Activated CD4-positive, alpha-beta T cell treated with anti-CD3 and anti-CD28 coated beads, Interleukin-2, amount 10 ng/mL, durations not matched to agents 7 days and 5 days (primary cell): ENCODE data around the gene NIM1K. TPM values are rescaled to one million over a fixed set of nuclear protein-coding genes. Genes with fewer than 3 reads are reported as not detected.
"Not testable (repeated sequence)": the region's sequence is repeated elsewhere in the genome, so short reads cannot be mapped to it uniquely, and the experiment has no call there.

ENCODE experiments used
- CTCF ChIA-PET: fragments of 350-600 bp; sonication (Branson Sonifier 250); formaldehyde crosslinking; loops from one replicate; lab custom pipeline; 2021; ENCODE audit warnings: antibody characterized with exemption; lab: Charles Lee
- POLR2A ChIA-PET: fragments of 350-600 bp; sonication (Branson Sonifier 250); formaldehyde crosslinking; loops from one replicate; lab custom pipeline; 2021; ENCODE audit warnings: antibody characterized with exemption; lab: Charles Lee
- DNase-seq: peaks from one replicate; pipeline ENCODE4 v3.0.0-alpha.2; 2020
- H3K27ac Mint-ChIP-seq: one replicate; pipeline ENCODE4 v1.8.0; 2021; ENCODE audit warnings: mild to moderate bottlenecking, moderate library complexity, mixed read lengths
- H3K27me3 Mint-ChIP-seq: one replicate; pipeline ENCODE4 v1.8.0; 2021; ENCODE audit warnings: mixed read lengths
- H3K36me3 Mint-ChIP-seq: one replicate; pipeline ENCODE4 v1.8.0; 2021; ENCODE audit warnings: low read depth, mixed read lengths
- H3K4me1 Mint-ChIP-seq: one replicate; pipeline ENCODE4 v1.8.0; 2021; ENCODE audit warnings: mixed read lengths
- H3K4me3 Mint-ChIP-seq: one replicate; pipeline ENCODE4 v1.8.0; 2021; ENCODE audit warnings: mild to moderate bottlenecking, moderate library complexity, mixed read lengths
- H3K9me3 Mint-ChIP-seq: one replicate; pipeline ENCODE4 v1.8.0; 2021; ENCODE audit warnings: mixed read lengths
- total RNA-seq, 2 experiments: library from RNA; stranded (reverse); gene quantifications; one replicate each; pipeline ENCODE4 v1.2.3, GENCODE V29; 2021

NIM1K gene
- total RNA-seq, 2 experiments from 2014 or later, result 0.50 to 0.75 TPM

- ChIA-PET CTCF (interaction anchor here (1.8 kb wide), 1 partner anchor 12 kb away, joined by 7 read pairs; no protein-coding TSS in a partner anchor), POLR2A (no interaction called here)
- Mint-ChIP-seq H3K4me1 (peaks cover 15% of the 10 kb centered on the region), H3K27me3 (no peaks in the 10 kb centered on the region), H3K4me3 (no peak overlapping the region), H3K27ac (peak overlapping the region; percentile 15), H3K36me3 (peaks cover 56% of the 10 kb centered on the region), H3K9me3 (no peaks in the 10 kb centered on the region)
- peak; percentile 36 for DNase-seq
Observed at GRCh38 chr5:43161244-43161643, 30.8 kb upstream of the NIM1K start.

DNA sequence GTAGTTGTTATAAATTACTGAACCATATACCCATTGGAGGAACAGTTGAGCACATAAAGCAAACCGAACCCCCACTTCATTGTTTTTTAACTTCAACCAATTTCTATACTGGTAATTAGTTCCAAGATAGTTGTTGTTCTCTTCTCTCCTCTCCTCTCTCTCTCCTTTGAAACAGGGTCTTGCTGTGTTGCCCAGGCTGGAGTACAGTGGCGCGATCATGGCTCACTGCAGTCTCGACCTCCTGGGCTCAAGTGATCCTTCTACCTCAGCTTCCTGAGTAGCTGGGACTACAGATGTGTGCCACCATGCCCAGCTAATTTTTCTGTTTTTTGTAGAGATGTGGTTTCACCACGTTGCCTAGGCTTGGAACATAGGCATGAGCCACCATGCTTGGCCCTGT, 27.2 kb upstream of the NIM1K start:
- DNase-seq, H3K4me3 Mint-ChIP-seq, H3K27me3 Mint-ChIP-seq, POLR2A ChIA-PET, H3K9me3 Mint-ChIP-seq: not testable (repeated sequence)
- CTCF ChIA-PET, result interaction anchor here (0.6 to 1.1 kb wide), 3 partner anchors 12 to 44 kb away, joined by 3 to 4 read pairs (median 3); no protein-coding TSS in a partner anchor
- Mint-ChIP-seq H3K4me1 (peaks cover 13% of the 10 kb centered on the region), H3K36me3 (peaks cover 58% of the 10 kb centered on the region), H3K27ac (peak overlapping the region; percentile 32)

GRCh38 chr5:43165323-43165722, 26.7 kb upstream of the NIM1K start:
- ChIA-PET POLR2A (no interaction called here), CTCF (interaction anchor here (0.6 to 1.1 kb wide), 3 partner anchors 12 to 44 kb away, joined by 3 to 4 read pairs (median 3); no protein-coding TSS in a partner anchor)
- Mint-ChIP-seq H3K9me3 (no peaks in the 10 kb centered on the region), H3K4me3 (no peak overlapping the region), H3K27ac (no peak overlapping the region), H3K36me3 (peaks cover 59% of the 10 kb centered on the region), H3K4me1 (peaks cover 13% of the 10 kb centered on the region), H3K27me3 (no peaks in the 10 kb centered on the region)
- no peak for DNase-seq

DNA sequence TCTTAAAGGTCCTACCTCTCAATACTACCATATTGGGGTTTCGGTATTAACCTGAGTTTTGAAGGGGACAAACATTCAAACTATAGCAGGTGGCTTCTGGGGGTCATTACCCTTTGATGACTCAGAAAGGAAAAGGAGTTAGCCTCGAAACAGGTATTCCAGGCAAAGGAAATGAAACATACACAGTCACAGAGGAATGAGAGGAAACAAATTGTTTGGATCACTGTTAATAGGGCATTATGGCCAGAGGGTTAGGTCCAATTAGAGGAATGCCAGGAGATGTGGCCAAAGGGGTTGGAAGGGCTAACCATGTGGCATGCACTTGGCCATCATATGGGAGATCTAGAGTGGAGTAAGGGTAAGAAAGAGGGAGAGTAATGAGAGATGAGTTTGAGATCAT, 23.9 kb upstream of the NIM1K start:
- no peak overlapping the region for H3K4me3 Mint-ChIP-seq
- ChIA-PET POLR2A (no interaction called here), CTCF (interaction anchor here (1.6 kb wide), 1 partner anchor 11 kb away, joined by 4 read pairs; no protein-coding TSS in a partner anchor)
- no peak overlapping the region for H3K27ac Mint-ChIP-seq
- peaks cover 2% of the 10 kb centered on the region for H3K4me1 Mint-ChIP-seq
- no peaks in the 10 kb centered on the region for H3K9me3 Mint-ChIP-seq
- no peaks in the 10 kb centered on the region for H3K27me3 Mint-ChIP-seq
- DNase-seq, result no peak
- peaks cover 56% of the 10 kb centered on the region for H3K36me3 Mint-ChIP-seq

DNA sequence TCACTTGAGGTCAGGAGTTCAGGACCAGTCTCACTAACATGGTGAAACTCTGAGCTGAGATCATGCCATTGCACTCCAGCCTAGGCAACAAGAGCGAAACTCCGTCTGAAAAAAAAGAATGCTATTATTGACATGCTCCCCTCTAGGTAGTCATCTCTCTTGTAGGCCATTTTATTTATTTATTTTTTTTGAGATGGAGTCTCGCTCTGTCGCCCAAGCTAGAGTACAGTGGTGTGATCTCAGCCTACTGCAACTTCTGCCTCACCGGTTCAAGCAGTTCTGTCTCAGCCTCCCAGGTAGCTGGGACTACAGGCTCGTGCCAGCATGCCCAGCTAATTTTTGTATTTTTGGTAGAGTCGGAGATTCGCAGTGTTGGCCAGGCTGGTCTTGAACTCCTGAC, 20.6 kb upstream of the NIM1K start:
- Mint-ChIP-seq H3K4me1 (peaks cover 4% of the 10 kb centered on the region), H3K9me3 (no peaks in the 10 kb centered on the region), H3K36me3 (peaks cover 51% of the 10 kb centered on the region), H3K27me3 (no peaks in the 10 kb centered on the region), H3K27ac (no peak overlapping the region), H3K4me3 (no peak overlapping the region)
- ChIA-PET CTCF (no interaction called here), POLR2A (no interaction called here)
- DNase-seq, result no peak

DNA sequence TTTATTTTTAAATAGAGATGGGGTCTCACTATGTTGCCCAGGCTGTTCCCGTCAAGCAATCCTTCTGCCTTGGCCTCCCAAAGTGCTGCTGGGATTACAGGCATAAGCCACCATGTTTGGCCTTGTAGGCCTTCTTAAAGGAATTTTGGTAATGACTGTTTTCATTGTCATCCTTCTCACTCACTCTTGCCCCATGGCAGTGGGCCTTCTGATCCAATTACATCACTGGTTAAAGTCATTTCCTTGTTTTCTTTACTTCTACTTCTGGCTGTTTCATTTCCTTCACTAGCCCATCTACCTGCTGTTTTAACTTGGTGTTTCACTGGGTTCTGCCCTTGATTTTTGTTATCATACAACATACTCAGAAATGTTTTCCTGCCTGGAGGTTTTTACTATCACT, 20.1 kb upstream of the NIM1K start:
- Mint-ChIP-seq H3K4me3 (no peak overlapping the region), H3K27me3 (no peaks in the 10 kb centered on the region), H3K36me3 (peaks cover 51% of the 10 kb centered on the region), H3K9me3 (no peaks in the 10 kb centered on the region), H3K27ac (no peak overlapping the region), H3K4me1 (peaks cover 5% of the 10 kb centered on the region)
- ChIA-PET CTCF (interaction anchor here (0.7 kb wide), 1 partner anchor 114 kb away, joined by 5 read pairs; no protein-coding TSS in a partner anchor), POLR2A (no interaction called here)
- DNase-seq, result no peak

GRCh38 chr5:43172779-43173178, 19.2 kb upstream of the NIM1K start:
- ChIA-PET CTCF (no interaction called here), POLR2A (no interaction called here)
- Mint-ChIP-seq H3K4me1 (peaks cover 5% of the 10 kb centered on the region), H3K36me3 (peaks cover 57% of the 10 kb centered on the region), H3K4me3 (no peak overlapping the region), H3K27me3 (no peaks in the 10 kb centered on the region), H3K9me3 (no peaks in the 10 kb centered on the region), H3K27ac (no peak overlapping the region)
- DNase-seq, result no peak

GRCh38 chr5:43174586-43174985, 17.4 kb upstream of the NIM1K start:
- Mint-ChIP-seq H3K27me3 (no peaks in the 10 kb centered on the region), H3K27ac (no peak overlapping the region)
- CTCF ChIA-PET, result interaction anchor here (0.6 to 1.1 kb wide), 4 partner anchors 14 to 77 kb away, joined by 3 to 5 read pairs (median 4); no protein-coding TSS in a partner anchor

DNA sequence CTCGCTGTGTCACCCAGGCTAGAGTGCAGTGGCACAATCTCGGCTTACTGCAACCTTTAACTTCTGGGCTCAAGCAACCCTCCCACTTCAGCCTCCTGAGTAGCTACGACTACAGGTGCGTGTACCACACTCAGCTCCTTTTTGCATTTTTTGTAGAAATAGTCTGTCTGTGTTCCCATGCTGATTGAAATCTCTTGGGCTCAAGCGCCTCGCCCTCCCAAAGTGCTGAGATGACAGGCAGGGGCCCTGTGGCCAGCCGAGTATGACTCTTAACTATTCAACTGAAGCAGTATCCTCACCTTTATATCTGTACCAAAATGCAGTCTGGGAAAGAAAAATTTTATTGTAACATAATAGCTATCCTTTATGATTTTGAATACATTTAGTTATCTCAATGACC, 12.2 kb upstream of the NIM1K start:
- CTCF ChIA-PET, result interaction anchor here (1.0 to 1.1 kb wide), 2 partner anchors 10 to 35 kb away, joined by 3 to 4 read pairs; no protein-coding TSS in a partner anchor
- peaks cover 41% of the 10 kb centered on the region for H3K36me3 Mint-ChIP-seq
- no peaks in the 10 kb centered on the region for H3K9me3 Mint-ChIP-seq
- H3K4me3 Mint-ChIP-seq, result no peak overlapping the region
- H3K27me3 Mint-ChIP-seq, result no peaks in the 10 kb centered on the region
- POLR2A ChIA-PET, result no interaction called here
- peaks cover 2% of the 10 kb centered on the region for H3K4me1 Mint-ChIP-seq
- H3K27ac Mint-ChIP-seq, result no peak overlapping the region
- DNase-seq, result no peak

More at GRCh38 chr5:43174586-43174985, 17.4 kb upstream of the NIM1K start:
- H3K9me3 Mint-ChIP-seq, result no peaks in the 10 kb centered on the region
- POLR2A ChIA-PET, result no interaction called here
- no peak for DNase-seq
- peaks cover 54% of the 10 kb centered on the region for H3K36me3 Mint-ChIP-seq
- H3K4me3 Mint-ChIP-seq, result no peak overlapping the region
- peaks cover 5% of the 10 kb centered on the region for H3K4me1 Mint-ChIP-seq

DNA sequence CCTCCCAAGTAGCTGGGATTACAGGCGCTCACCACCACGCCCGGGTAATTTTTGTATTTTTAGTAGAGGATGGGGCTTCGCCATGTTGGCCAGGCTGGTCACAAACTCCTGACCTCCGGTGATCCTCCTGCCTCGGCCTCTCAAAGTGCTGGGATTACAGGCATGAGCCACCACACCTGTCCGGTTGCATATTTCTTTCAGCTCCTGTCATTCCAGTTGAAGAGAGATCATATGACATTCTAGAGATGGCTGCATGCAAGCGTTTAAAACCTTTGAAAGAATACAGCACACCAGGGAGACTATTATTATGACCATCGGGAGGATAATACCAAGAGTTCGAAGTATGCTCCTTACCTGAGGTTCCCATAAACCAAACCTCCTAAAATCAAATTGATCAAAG, 9.6 kb upstream of the NIM1K start:
- no peak overlapping the region for H3K4me3 Mint-ChIP-seq
- ChIA-PET CTCF (interaction anchor here (1.1 kb wide), 1 partner anchor 17 kb away, joined by 3 read pairs; no protein-coding TSS in a partner anchor), POLR2A (no interaction called here)
- H3K9me3 Mint-ChIP-seq, result no peaks in the 10 kb centered on the region
- H3K27me3 Mint-ChIP-seq, result no peaks in the 10 kb centered on the region
- H3K4me1 Mint-ChIP-seq, result no peaks in the 10 kb centered on the region
- H3K27ac Mint-ChIP-seq, result no peak overlapping the region
- no peak for DNase-seq
- H3K36me3 Mint-ChIP-seq, result peaks cover 27% of the 10 kb centered on the region

GRCh38 chr5:43183101-43183500, 8.9 kb upstream of the NIM1K start:
- CTCF ChIA-PET, H3K9me3 Mint-ChIP-seq, H3K27ac Mint-ChIP-seq, DNase-seq, H3K27me3 Mint-ChIP-seq, H3K4me3 Mint-ChIP-seq, H3K4me1 Mint-ChIP-seq, POLR2A ChIA-PET: not testable (repeated sequence)
- peaks cover 24% of the 10 kb centered on the region for H3K36me3 Mint-ChIP-seq

- Mint-ChIP-seq H3K36me3 (peaks cover 7% of the 10 kb centered on the region), H3K4me3 (peak overlapping the region; percentile 77), H3K27me3 (peaks cover 18% of the 10 kb centered on the region), H3K4me1 (peaks cover 44% of the 10 kb centered on the region), H3K27ac (no peak overlapping the region), H3K9me3 (no peaks in the 10 kb centered on the region)
- no peak for DNase-seq
- ChIA-PET POLR2A (no interaction called here), CTCF (no interaction called here)
Observed at GRCh38 chr5:43190755-43191603, 1.0 kb upstream of the NIM1K start.

GRCh38 chr5:43192558-43193180, 644 bp downstream of the NIM1K start:
- ChIA-PET POLR2A (no interaction called here), CTCF (interaction anchor here (1.1 to 1.4 kb wide), 2 partner anchors 50 to 291 kb away, joined by 3 read pairs; partner anchors contain the start of gene TMEM267)
- peak; percentile 31 for DNase-seq
- Mint-ChIP-seq H3K27ac (peak overlapping the region; percentile 73), H3K4me3 (peak overlapping the region; percentile 77), H3K36me3 (peaks cover 7% of the 10 kb centered on the region), H3K4me1 (peaks cover 44% of the 10 kb centered on the region), H3K27me3 (peaks cover 18% of the 10 kb centered on the region), H3K9me3 (no peaks in the 10 kb centered on the region)
